T1000 (cell line): ENCODE results near the gene LRRK1.

ENCODE experiments used
- DNase-seq: peaks from one replicate; lab custom pipeline; 2025; ENCODE audit warnings: mixed read lengths; lab: John Stamatoyannopoulos, UW

Gene LRRK1

GRCh38 chr15:101112336-101113113, 193.4 kb downstream of the LRRK1 start:
- no peak for DNase-seq

- no peak for DNase-seq
Observed at GRCh38 chr15:101113114-101114005, 194.2 kb downstream of the LRRK1 start.

- DNase-seq, result no peak
Observed at GRCh38 chr15:101114166-101114565, 195.0 kb downstream of the LRRK1 start.

DNA sequence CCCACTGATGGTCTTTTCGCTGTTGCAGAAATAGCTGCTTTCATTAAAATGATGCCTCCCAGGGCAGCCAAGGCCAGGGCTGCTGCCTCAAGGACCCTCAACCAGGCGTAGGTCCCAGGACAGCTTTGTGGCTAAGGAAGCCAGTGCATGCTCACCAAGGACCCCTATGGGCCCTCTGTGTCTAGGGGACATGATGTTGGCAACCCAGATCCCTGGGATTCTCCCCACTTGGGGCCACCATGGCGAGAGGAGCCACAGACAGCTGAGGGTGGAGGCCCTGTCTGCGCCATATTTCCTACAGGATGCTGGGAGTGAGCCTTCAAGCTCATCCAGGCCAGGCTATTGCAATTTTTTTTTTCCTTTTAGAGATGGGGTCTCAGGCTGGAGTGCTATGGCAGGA, 195.5 kb downstream of the LRRK1 start:
- DNase-seq, result no peak

DNA sequence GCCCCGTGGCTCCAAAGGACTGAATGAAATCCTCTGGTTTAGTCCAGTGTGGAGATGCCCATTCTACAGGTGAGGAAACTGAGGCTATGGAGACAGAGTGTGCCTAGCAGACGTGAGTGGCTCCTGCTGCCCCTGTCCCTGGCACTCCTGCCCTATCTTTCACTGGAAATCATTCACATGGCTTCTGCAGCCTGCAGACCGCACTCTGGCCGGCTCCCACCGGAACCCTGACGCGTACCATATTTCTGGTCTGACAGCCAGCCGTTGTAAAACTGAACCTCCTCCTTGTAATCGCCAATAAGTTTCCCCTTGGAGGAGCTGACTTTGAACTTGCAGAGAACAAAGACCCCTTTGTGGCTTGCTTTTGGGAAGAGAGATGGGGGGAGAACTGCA, 196.2 kb downstream of the LRRK1 start:
- DNase-seq, result no peak

DNA sequence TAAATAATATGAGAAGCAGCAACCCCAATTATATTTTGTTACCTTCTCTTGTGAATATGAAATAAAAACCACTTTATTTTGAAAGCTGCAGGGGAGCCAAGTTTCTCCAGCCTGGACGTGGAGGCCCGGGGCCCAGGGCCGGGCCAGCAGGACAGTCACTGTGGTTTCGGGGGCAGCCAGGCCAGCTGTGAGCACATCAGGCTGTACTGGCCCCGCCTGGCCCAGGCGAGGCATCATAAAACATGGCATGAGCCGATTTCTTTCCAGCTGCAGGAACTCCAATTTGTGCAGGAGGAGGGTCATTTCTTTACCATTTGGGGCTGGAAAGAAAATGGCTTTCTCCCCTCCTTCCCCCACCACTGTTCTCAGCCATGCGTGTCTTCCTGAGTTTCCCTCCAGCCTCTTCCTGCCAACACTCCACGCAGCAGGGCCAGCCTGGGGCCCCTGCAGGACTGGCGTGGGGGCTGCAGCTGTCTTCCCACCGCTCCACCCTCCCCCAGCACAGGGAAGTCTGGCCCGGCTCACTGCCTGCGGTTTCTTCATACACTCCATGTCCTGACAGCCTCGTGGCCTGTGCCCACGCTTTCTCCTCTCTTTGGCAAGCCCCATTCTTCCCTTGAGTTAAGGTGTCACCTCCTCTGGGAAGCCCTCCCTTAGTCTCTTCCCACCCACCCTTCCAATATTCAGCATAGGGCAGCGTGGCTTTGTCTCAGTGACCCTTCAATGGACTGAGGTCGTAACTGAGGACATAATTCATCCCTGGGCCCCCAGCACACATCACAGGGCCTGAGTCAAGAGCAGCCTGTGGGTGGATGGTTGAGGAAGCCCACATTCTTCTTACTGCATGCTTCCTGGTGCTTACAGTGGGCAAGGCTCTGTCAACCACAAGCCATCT, 196.9 kb downstream of the LRRK1 start:
- no peak for DNase-seq

GRCh38 chr15:101116681-101116976, 197.5 kb downstream of the LRRK1 start:
- DNase-seq, result no peak

DNA sequence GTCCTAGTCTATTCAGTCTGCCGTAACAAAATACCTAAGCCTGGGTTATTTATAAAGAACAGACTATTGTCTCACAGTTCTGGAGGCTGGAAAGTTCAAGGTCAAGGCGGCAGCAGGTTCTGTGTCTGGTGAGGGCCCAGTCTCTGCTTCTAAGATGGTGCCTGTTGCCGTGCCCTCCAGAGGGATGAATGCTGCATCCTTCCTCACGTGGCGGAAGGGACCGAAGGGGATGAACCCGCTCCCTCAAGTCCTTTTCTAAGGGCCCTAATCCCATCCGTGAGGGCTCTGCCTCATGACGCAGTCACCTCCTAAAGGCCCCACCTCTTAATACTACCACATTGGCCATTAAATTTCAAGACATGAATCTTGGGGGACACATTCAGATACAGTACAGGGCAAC, 199.0 kb downstream of the LRRK1 start:
- DNase-seq, result no peak

- no peak for DNase-seq
Observed at GRCh38 chr15:101118615-101119014, 199.5 kb downstream of the LRRK1 start.

DNA sequence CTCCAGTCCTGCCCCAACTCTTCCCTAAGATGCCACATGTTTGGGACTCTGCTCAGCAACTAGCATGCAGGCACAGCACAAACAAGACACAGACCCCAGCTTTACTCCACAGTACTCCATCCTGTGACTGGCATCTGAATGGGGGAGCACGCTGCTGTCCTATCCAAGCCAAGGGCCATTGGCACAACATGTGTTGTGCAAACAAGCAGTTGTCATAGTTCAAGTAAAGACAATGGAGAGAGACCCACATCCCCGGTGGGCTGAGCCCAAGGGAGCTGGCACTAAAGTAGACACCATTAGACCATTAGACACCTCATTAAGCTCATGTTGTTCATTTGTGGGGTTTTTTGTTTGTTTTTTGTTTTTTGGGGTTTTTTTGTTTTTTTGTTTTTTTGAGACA, 200.0 kb downstream of the LRRK1 start:
- no peak for DNase-seq
